ENCODE results near the gene KIAA0040. TPM values are rescaled to one million over a fixed set of nuclear protein-coding genes. Genes with fewer than 3 reads are reported as not detected.

The KIAA0040 gene
- total and polyA plus RNA-seq, 2 donors (not counting 1 experiment from before 2014, with no cell fraction given) = 93.6 to 106 TPM

GRCh38 chr1:175220853-175221556, 28.4 kb upstream of the KIAA0040 start:
- Histone ChIP-seq H3K4me1 (ENCODE audit: control insufficient read depth in 2 of 2, insufficient read depth in 2 of 2, low read length in 2 of 2) (peaks cover 61 to 63% of the 10 kb centered on the region in 2 donors), H3K27ac (ENCODE audit: low read length in 2 of 2) (no peak overlapping the region), H3K27me3 (replicated peaks in 1 of 4; ENCODE audit: control extremely low read depth in 1 of 4, control insufficient read depth in 3 of 4, insufficient read depth in 4 of 4, low read length in 3 of 4) (no peaks in the 10 kb centered on the region), H3K36me3 (replicated peaks in 1 of 2; ENCODE audit: control extremely low read depth in 1 of 2, control insufficient read depth in 1 of 2, extremely low read depth in 1 of 2, insufficient read depth in 2 of 2, low read length in 1 of 2) (no peaks in the 10 kb centered on the region), H2AFZ (ENCODE audit: insufficient read depth, low read depth, low read length, poor library complexity, severe bottlenecking) (no peak overlapping the region), H3K4me2 (replicated peaks; ENCODE audit: low read depth, low read length, poor library complexity, severe bottlenecking) (no peak overlapping the region), H3K9ac (ENCODE audit: low read length) (no peak overlapping the region), H3K4me3 (ENCODE audit: control extremely low read depth in 1 of 5, extremely low read depth in 1 of 5, insufficient read depth in 1 of 5, low read depth in 2 of 5, low read length in 4 of 5) (no peak overlapping the region), H3K9me3 (ENCODE audit: control extremely low read depth in 1 of 3, control insufficient read depth in 2 of 3, insufficient read depth in 1 of 3, low read length in 2 of 3) (no peaks in the 10 kb centered on the region), H4K20me1 (ENCODE audit: control insufficient read depth, insufficient read depth, low read length, poor library complexity, severe bottlenecking) (no peaks in the 10 kb centered on the region), H3K79me2 (ENCODE audit: control insufficient read depth, insufficient read depth, low read length) (no peaks in the 10 kb centered on the region)
- TF ChIP-seq CTCF (IDR thresholded peaks at IDR 0.05) (no peak), EZH2 (IDR thresholded peaks at IDR 0.05; ENCODE audit: borderline replicate concordance, insufficient read depth, low read depth, low read length, poor library complexity, severe bottlenecking) (no peak)
- POLR2A ChIA-PET = interaction anchor here (0.6 kb wide), 1 partner anchor 18 kb away, joined by 3 read pairs; no protein-coding TSS in a partner anchor
- peak overlapping the region; percentile 13 for H3K27ac Mint-ChIP-seq
- ATAC-seq (ENCODE audit: low read depth) (no peak), DNase-seq (no peak)
- intact Hi-C loops (cut with micrococcal nuclease) = no loop called here
- no peak overlapping the region for H3K4me3 Mint-ChIP-seq
- CTCF ChIA-PET = interaction anchor here (1.2 to 2.6 kb wide), 3 partner anchors 11 to 66 kb away, joined by 3 to 8 read pairs (median 4); no protein-coding TSS in a partner anchor
- H3K9me3 Mint-ChIP-seq (ENCODE audit: insufficient read depth) = no peaks in the 10 kb centered on the region
- no peaks in the 10 kb centered on the region for H3K27me3 Mint-ChIP-seq
- 83% methylated on average over 9 of the region's 11 CpGs for WGBS (ENCODE audit: insufficient coverage)
- H3K4me1 Mint-ChIP-seq = peaks cover 72% of the 10 kb centered on the region

- H2AFZ ChIP-seq (ENCODE audit: insufficient read depth, low read depth, low read length, poor library complexity, severe bottlenecking) = no peak overlapping the region
- peak overlapping the region; percentile 10 for H3K4me2 ChIP-seq (replicated peaks; ENCODE audit: low read depth, low read length, poor library complexity, severe bottlenecking)
- no peaks in the 10 kb centered on the region for H3K79me2 ChIP-seq (ENCODE audit: control insufficient read depth, insufficient read depth, low read length)
- H3K4me3 Mint-ChIP-seq = no peak overlapping the region
- peak overlapping the region; percentile 54 for H3K27ac Mint-ChIP-seq
- ATAC-seq (ENCODE audit: low read depth) (no peak), DNase-seq (no peak)
- no peak overlapping the region for H3K27ac ChIP-seq (ENCODE audit: low read length in 2 of 2)
- H3K36me3 ChIP-seq (replicated peaks in 1 of 2; ENCODE audit: control extremely low read depth in 1 of 2, control insufficient read depth in 1 of 2, extremely low read depth in 1 of 2, insufficient read depth in 2 of 2, low read length in 1 of 2) = no peaks in the 10 kb centered on the region
- intact Hi-C loops (cut with micrococcal nuclease) = no loop called here
- no peak overlapping the region for H3K9ac ChIP-seq (ENCODE audit: low read length)
- no peaks in the 10 kb centered on the region for H3K9me3 Mint-ChIP-seq (ENCODE audit: insufficient read depth)
- H3K4me3 ChIP-seq (ENCODE audit: control extremely low read depth in 1 of 5, extremely low read depth in 1 of 5, insufficient read depth in 1 of 5, low read depth in 2 of 5, low read length in 4 of 5) = no peak overlapping the region
- no peaks in the 10 kb centered on the region for H4K20me1 ChIP-seq (ENCODE audit: control insufficient read depth, insufficient read depth, low read length, poor library complexity, severe bottlenecking)
- ChIA-PET CTCF (interaction anchor here (1.4 to 2.6 kb wide), 2 partner anchors 10 to 65 kb away, joined by 3 to 8 read pairs; no protein-coding TSS in a partner anchor), POLR2A (interaction anchor here (0.8 kb wide), 1 partner anchor 23 kb away, joined by 3 read pairs; no protein-coding TSS in a partner anchor)
- H3K4me1 ChIP-seq (ENCODE audit: control insufficient read depth in 2 of 2, insufficient read depth in 2 of 2, low read length in 2 of 2) = peaks cover 48 to 50% of the 10 kb centered on the region in 2 donors
- no CpG with 5 or more reads among the region's 2 CpGs for WGBS (ENCODE audit: insufficient coverage)
- no peaks in the 10 kb centered on the region for H3K27me3 ChIP-seq (replicated peaks in 1 of 4; ENCODE audit: control extremely low read depth in 1 of 4, control insufficient read depth in 3 of 4, insufficient read depth in 4 of 4, low read length in 3 of 4)
- H3K27me3 Mint-ChIP-seq = no peaks in the 10 kb centered on the region
- no peaks in the 10 kb centered on the region for H3K9me3 ChIP-seq (ENCODE audit: control extremely low read depth in 1 of 3, control insufficient read depth in 2 of 3, insufficient read depth in 1 of 3, low read length in 2 of 3)
- TF ChIP-seq EZH2 (IDR thresholded peaks at IDR 0.05; ENCODE audit: borderline replicate concordance, insufficient read depth, low read depth, low read length, poor library complexity, severe bottlenecking) = no peak
- TF ChIP-seq CTCF (IDR thresholded peaks at IDR 0.05) = no peak
- peaks cover 62% of the 10 kb centered on the region for H3K4me1 Mint-ChIP-seq
These were observed 27.2 kb upstream of the KIAA0040 start for GRCh38 chr1:175219774-175220173.

Data from B cell (primary cell).